HepG2 (cell line): ENCODE data around the gene DBN1. TPM values are rescaled to one million over a fixed set of nuclear protein-coding genes. Genes with fewer than 3 reads are reported as not detected.

Experiments
- ATAD3A ChIP-seq: sonication (generic); formaldehyde crosslinking; IDR thresholded peaks from 2 replicates; pipeline ENCODE4 v1.4.0; 2020; ENCODE audit warnings: missing genetic modification reagents
- CREB1 ChIP-seq, 2 experiments: fragments of 450-650 bp in 1 of 2; IDR thresholded peaks; 2 replicates each; pipeline ENCODE4 v1.6.1; 2016 to 2017; ENCODE audit warnings: control low read depth in 1 of 2, mild to moderate bottlenecking in 1 of 2, missing compliant biosample characterization in 1 of 2, missing genetic modification characterization in 1 of 2
- ERF ChIP-seq: IDR thresholded peaks from 2 replicates; pipeline ENCODE4 v1.6.1; 2018; ENCODE audit warnings: missing biosample characterization, missing genetic modification reagents
- HNRNPUL1 ChIP-seq: fragments of 200-400 bp; formaldehyde crosslinking; IDR thresholded peaks from 2 replicates; pipeline ENCODE4 v1.6.1; 2017; ENCODE audit warnings: low read depth, mild to moderate bottlenecking, low read length, moderate library complexity
- JDP2 ChIP-seq: sonication (generic); formaldehyde crosslinking; IDR thresholded peaks from 2 replicates; pipeline ENCODE4 v1.8.1; 2022; ENCODE audit warnings: missing genetic modification reagents, borderline replicate concordance
- KDM6A ChIP-seq: IDR thresholded peaks from 2 replicates; pipeline ENCODE4 v1.6.1; 2016; ENCODE audit warnings: low read depth
- MAFK ChIP-seq, 2 experiments: IDR thresholded peaks in 1 of 2; conservative IDR thresholded peaks in 1 of 2; 2 replicates each; pipeline ENCODE4 v1.6.1; 2011; ENCODE audit warnings: improper control_type of control experiment in 2 of 2, low read length in 2 of 2
- MBD4 ChIP-seq: IDR thresholded peaks from 2 replicates; pipeline ENCODE4 v1.6.1; 2012; ENCODE audit warnings: low read length, inconsistent platforms, borderline replicate concordance
- PAF1 ChIP-seq: IDR thresholded peaks from 2 replicates; pipeline ENCODE4 v1.6.1; 2016; ENCODE audit warnings: missing genetic modification reagents, missing compliant biosample characterization
- POLR2AphosphoS5 ChIP-seq: IDR thresholded peaks from 2 replicates; pipeline ENCODE4 v1.6.1; 2012; ENCODE audit warnings: low read depth, low read length
- POLR2G ChIP-seq: fragments of 200-400 bp; formaldehyde crosslinking; IDR thresholded peaks from 2 replicates; pipeline ENCODE4 v1.6.1; 2018; ENCODE audit warnings: mild to moderate bottlenecking, low read depth, low read length, moderate library complexity
- RBM22 ChIP-seq: fragments of 200-400 bp; formaldehyde crosslinking; optimal IDR thresholded peaks from 2 replicates; pipeline ENCODE3; 2017; ENCODE audit warnings: mild to moderate bottlenecking, low read length, moderate library complexity
- RORA ChIP-seq: sonication (generic); formaldehyde crosslinking; IDR thresholded peaks from 2 replicates; pipeline ENCODE4 v1.5.0; 2020; ENCODE audit warnings: mild to moderate bottlenecking, missing genetic modification reagents, moderate library complexity
- TEAD3 ChIP-seq: optimal IDR thresholded peaks from 2 replicates; pipeline ENCODE3; 2016; ENCODE audit warnings: borderline replicate concordance
- THRA ChIP-seq: sonication (generic); formaldehyde crosslinking; IDR thresholded peaks from 2 replicates; pipeline ENCODE4 v1.4.0; 2020; ENCODE audit warnings: missing genetic modification reagents, borderline replicate concordance
- ZBTB37 ChIP-seq: sonication (generic); formaldehyde crosslinking; IDR thresholded peaks from 2 replicates; pipeline ENCODE4 v1.4.0; 2020; ENCODE audit warnings: mild to moderate bottlenecking, missing genetic modification reagents
- ZBTB7B ChIP-seq: sonication (generic); formaldehyde crosslinking; IDR thresholded peaks from 2 replicates; pipeline ENCODE4 v1.4.0; 2020; ENCODE audit warnings: missing genetic modification reagents
- ZFP1 ChIP-seq: IDR thresholded peaks from 2 replicates; pipeline ENCODE4 v1.6.1; 2016
- ZNF24 ChIP-seq: fragments of 450-650 bp; IDR thresholded peaks from 2 replicates; pipeline ENCODE4 v1.6.1; 2017; ENCODE audit warnings: antibody characterized with exemption, mild to moderate bottlenecking
- ZNF431 ChIP-seq: sonication (generic); formaldehyde crosslinking; IDR thresholded peaks from 2 replicates; pipeline ENCODE4 v1.9.0; 2022; ENCODE audit warnings: missing genetic modification reagents, low read depth, mild to moderate bottlenecking, borderline replicate concordance
- polyA plus RNA-seq, 8 experiments: library from polyadenylated mRNA; depleted of rRNA in 3 of 8; stranded (reverse) in 7 of 8; unstranded in 1 of 8; fragments of >200 nt; fragmentation: Illumina TruSeq in 4 of 8; extraction: Trizol in 4 of 8; gene quantifications; 2 replicates each; pipeline versions ENCODE4 v1.2.1 to v1.2.3, GENCODE V29; 2011 to 2016; ENCODE audit warnings: low read depth in 4 of 8, missing spikeins in 1 of 8, mixed read lengths in 1 of 8; ENCODE audit not compliant: insufficient read depth in 1 of 8
- total RNA-seq, 5 experiments: library from RNA; depleted of rRNA; stranded (reverse); fragments of >200 nt; fragmentation: Illumina TruSeq; extraction: Trizol; gene quantifications; 2 replicates each; pipeline ENCODE4 v1.2.3, GENCODE V29; 2016; ENCODE audit warnings: low read depth in 1 of 5
- TF ChIP-seq, protein P1 (sequence below): sonication (generic); formaldehyde crosslinking; IDR thresholded peaks from 2 replicates; pipeline ENCODE4 v1.5.0; 2020; ENCODE audit warnings: missing genetic modification reagents
- TF ChIP-seq, protein P2 (sequence below), 2 experiments: fragments of 450-650 bp in 1 of 2; sonication (generic) in 1 of 2; formaldehyde crosslinking; IDR thresholded peaks; 2 replicates each; pipeline versions ENCODE4 v1.5.0 to v1.8.0; 2020 to 2022; ENCODE audit warnings: mild to moderate bottlenecking in 1 of 2, missing genetic modification reagents in 1 of 2
- TF ChIP-seq, protein P3 (sequence below), 2 experiments: sonication (generic) in 1 of 2; formaldehyde crosslinking in 1 of 2; IDR thresholded peaks; 2 replicates each; pipeline versions ENCODE4 v1.5.1 to v1.6.1; 2011 to 2020; ENCODE audit warnings: borderline replicate concordance in 1 of 2, low read depth in 1 of 2, low read length in 1 of 2, mild to moderate bottlenecking in 1 of 2, missing genetic modification reagents in 1 of 2, moderate library complexity in 1 of 2

The DBN1 gene
- total and polyA plus RNA-seq, 2 of the 13 experiments (the other 11 are each of a cell fraction or from before 2014, with no cell fraction given) = 27.0 to 37.3 TPM

GRCh38 chr5:177455661-177456590, 17.5 kb downstream of the DBN1 start (continued):
- TF ChIP-seq, protein P1, sequence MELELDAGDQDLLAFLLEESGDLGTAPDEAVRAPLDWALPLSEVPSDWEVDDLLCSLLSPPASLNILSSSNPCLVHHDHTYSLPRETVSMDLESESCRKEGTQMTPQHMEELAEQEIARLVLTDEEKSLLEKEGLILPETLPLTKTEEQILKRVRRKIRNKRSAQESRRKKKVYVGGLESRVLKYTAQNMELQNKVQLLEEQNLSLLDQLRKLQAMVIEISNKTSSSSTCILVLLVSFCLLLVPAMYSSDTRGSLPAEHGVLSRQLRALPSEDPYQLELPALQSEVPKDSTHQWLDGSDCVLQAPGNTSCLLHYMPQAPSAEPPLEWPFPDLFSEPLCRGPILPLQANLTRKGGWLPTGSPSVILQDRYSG (CRISPR knock-in tag) = no peak
- no peak for TF ChIP-seq ZNF431 (CRISPR knock-in tag)
- no peak for TF ChIP-seq HNRNPUL1
- TF ChIP-seq ZFP1 = no peak
- TF ChIP-seq, protein P2, sequence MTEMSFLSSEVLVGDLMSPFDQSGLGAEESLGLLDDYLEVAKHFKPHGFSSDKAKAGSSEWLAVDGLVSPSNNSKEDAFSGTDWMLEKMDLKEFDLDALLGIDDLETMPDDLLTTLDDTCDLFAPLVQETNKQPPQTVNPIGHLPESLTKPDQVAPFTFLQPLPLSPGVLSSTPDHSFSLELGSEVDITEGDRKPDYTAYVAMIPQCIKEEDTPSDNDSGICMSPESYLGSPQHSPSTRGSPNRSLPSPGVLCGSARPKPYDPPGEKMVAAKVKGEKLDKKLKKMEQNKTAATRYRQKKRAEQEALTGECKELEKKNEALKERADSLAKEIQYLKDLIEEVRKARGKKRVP (CRISPR knock-in tag; IDR thresholded peaks at IDR 0.05) = no peak; a peak in 1 of 4 replicates
- TF ChIP-seq THRA = no peak; the same call in 1 of the 2 replicates
- TF ChIP-seq PAF1 (CRISPR knock-in tag) = no peak
- TF ChIP-seq ZNF24 = no peak
- TF ChIP-seq, protein P3, sequence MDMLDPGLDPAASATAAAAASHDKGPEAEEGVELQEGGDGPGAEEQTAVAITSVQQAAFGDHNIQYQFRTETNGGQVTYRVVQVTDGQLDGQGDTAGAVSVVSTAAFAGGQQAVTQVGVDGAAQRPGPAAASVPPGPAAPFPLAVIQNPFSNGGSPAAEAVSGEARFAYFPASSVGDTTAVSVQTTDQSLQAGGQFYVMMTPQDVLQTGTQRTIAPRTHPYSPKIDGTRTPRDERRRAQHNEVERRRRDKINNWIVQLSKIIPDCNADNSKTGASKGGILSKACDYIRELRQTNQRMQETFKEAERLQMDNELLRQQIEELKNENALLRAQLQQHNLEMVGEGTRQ (IDR thresholded peaks at IDR 0.05; ENCODE audit: low read depth, low read length) = no peak
- TF ChIP-seq, protein P3 (CRISPR knock-in tag; IDR thresholded peaks at IDR 0.05; ENCODE audit: borderline replicate concordance) = no peak
- TF ChIP-seq MAFK (conservative IDR thresholded peaks at IDR 0.05 in 1 of 2, IDR thresholded peaks at IDR 0.05 in 1 of 2; ENCODE audit: low read length in 2 of 2) = no peak
- 0 out of 2 replicates have a peak, but pooled peaks have one; percentile 22 for TF ChIP-seq POLR2AphosphoS5
- no peak for TF ChIP-seq CREB1 (IDR thresholded peaks at IDR 0.05)
- no peak for TF ChIP-seq CREB1 (CRISPR knock-in tag; IDR thresholded peaks at IDR 0.05)
- no peak for TF ChIP-seq KDM6A (CRISPR knock-in tag)
- TF ChIP-seq RORA = no peak
- TF ChIP-seq JDP2 (CRISPR knock-in tag) = no peak
- no peak for TF ChIP-seq ATAD3A (CRISPR knock-in tag)
- no peak for TF ChIP-seq ZBTB7B (CRISPR knock-in tag)
- TF ChIP-seq POLR2G = peak; percentile 9
- TF ChIP-seq ERF = peak; percentile 38; the same call in 1 of the 2 replicates
- TF ChIP-seq TEAD3 (CRISPR knock-in tag) = peak; percentile 59
- TF ChIP-seq MBD4 = no peak
- no peak for TF ChIP-seq ZBTB37
- TF ChIP-seq RBM22 = no peak
